GM19372 (cell line): ENCODE measurements around the gene ARPP19.
"Not testable (repeated sequence)": the region's sequence is repeated elsewhere in the genome, so short reads cannot be mapped to it uniquely, and the experiment has no call there.

Experiments used
- ATAC-seq: cut with Tn5 transposase; IDR thresholded peaks from one replicate; pipeline ENCODE4 v1.9.1; 2021; ENCODE audit warnings: mild to moderate bottlenecking, low read depth, moderate library complexity; ENCODE audit not compliant: unreplicated experiment

The ARPP19 gene

GRCh38 chr15:52568601-52569585, at the start of gene ARPP19:
Gene ARPP19 (minus strand): TSS chr15:52569030. CDS start chr15:52568892, 138 bp downstream.
- peak; percentile 69 for ATAC-seq

DNA sequence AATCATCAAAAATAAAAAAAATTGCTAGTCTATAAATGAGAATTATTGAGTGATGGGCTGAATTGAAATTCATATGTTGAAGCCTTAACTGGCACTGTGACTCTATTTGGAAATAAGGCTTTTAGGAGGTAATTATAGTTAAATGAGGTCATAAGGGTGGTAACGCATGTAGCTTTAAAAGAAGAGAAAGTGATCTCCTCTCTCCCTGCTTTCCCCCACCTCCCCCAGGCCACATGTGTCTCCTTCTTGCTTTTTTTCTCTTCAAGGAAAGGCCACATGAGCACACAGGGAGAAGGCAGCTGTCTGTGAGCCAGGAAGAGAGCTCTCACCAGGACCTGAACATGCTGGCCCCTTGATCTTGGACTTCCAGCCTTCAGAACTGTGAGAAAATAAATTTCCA, 48.2 kb upstream of the ARPP19 start:
- no peak for ATAC-seq

- no peak for ATAC-seq
Measured at GRCh38 chr15:52615302-52615701, 46.5 kb upstream of the ARPP19 start.

- no peak for ATAC-seq
Measured at GRCh38 chr15:52609593-52609992, 40.8 kb upstream of the ARPP19 start.

DNA sequence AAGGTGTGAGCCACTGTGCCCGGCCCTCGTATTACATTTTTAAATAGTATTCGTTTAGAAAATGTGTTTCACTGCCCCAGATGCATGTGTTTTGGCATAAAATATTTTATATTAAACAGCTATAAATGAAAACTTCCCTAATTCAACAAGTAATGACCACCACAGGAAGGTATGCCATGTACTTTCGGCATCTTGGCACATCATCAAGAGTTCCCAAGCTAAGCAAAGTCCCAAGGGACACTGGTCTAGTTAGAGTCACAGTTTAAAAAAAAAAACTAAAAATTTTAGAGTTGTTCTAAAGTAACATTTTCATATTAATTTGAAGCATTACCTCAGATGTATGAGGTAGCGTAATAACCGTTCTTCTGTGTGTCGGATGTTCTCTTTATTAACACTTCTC, 15.6 kb upstream of the ARPP19 start:
- ATAC-seq: no peak

DNA sequence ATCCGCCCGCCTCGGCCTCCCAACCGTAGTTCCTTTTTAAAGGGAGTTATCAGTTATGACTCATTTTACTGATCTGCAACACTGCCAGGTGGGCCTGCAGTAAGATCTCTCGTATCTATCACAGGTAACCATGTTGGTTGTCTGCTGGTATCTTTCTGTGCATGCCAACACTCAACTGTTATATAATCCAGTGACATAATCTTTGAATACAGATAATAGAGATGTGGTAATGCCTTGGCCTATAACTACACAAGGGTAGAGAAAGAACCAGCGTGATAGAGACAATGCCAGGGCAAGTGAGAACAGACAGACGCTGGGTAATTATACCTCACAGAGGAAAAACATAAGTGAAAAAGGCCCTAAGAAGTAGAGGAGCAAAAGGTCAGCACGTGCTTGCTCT, 11.0 kb upstream of the ARPP19 start:
- ATAC-seq: no peak

GRCh38 chr15:52576692-52577091, 7.9 kb upstream of the ARPP19 start:
- ATAC-seq: no peak

GRCh38 chr15:52575573-52575972, 6.7 kb upstream of the ARPP19 start:
- ATAC-seq: not testable (repeated sequence)

DNA sequence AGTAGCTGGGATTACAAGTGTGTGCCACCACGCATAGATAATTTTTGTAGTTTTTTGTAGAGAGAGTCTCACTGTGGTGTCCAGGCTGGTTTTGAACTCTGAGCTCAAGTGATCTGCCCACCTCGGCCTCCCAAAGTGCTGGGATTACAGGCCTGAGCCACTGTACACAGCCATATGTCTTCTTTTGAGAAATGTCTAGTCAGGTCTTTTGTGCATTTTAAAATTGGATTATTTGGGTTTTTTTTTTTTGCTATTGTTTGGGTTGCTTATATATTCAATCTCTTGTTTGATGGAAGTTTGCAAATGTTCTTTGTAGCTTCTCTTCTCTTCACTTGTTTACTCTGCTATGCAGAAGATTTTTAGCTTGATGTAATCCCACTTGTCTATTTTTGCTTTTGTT, 6.2 kb upstream of the ARPP19 start:
- no peak for ATAC-seq

DNA sequence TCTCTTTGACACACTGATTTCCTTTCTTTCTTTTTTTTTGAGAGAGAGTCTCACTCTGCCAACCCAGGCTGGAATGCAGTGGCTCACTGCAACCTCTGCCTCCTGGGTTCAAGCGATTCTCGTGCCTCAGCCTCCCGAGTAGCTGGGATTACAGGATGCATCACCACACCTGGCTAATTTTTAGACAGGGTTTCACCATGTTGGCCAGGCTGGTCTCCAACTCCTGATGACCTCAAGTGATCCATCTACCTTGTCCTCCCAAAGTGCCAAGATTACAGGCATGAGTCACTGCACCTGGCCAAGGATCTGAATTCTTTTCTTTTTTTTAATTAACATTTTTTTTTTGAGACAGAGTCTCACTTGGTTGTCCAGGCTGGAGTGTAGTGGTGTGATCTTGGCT, 5.8 kb upstream of the ARPP19 start:
- not testable (repeated sequence) for ATAC-seq

DNA sequence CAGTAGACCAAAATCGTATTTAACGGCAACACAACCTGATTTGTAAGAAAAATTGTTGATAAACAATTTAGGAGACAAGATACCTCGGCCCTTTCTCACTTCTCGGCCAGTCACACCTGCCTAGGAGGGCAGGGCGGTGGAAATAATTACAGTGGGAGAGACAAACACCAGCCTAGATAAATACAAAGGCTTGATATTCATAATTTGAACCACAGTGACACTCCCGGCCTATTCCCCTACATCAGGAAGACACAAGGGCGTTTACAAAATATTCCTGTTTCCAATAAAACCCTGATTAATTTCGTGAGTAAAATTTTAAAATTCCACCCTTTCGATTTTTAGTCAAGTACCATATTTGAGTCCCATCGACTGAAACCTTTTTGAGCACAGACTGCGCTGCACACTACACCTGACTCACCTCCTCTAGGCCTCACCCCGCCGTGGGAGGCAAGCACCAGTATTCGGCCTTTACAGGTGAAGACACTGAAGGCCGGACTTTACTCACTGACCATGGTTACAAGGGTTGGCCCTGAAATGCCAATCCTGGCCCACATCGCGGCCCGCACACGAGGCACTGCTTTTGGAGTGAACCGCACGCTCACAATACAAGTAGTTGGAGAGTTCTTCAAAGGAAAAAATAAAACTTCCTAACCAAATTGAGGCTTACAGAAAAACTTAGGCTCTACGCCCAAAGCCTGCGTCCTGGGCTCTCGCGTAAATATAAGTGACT, 794 bp downstream of the ARPP19 start:
- no peak for ATAC-seq

GRCh38 chr15:52566889-52567288, 1.9 kb downstream of the ARPP19 start:
- no peak for ATAC-seq

- peak; percentile 46 for ATAC-seq
Measured at GRCh38 chr15:52565417-52566358, 3.1 kb downstream of the ARPP19 start.

DNA sequence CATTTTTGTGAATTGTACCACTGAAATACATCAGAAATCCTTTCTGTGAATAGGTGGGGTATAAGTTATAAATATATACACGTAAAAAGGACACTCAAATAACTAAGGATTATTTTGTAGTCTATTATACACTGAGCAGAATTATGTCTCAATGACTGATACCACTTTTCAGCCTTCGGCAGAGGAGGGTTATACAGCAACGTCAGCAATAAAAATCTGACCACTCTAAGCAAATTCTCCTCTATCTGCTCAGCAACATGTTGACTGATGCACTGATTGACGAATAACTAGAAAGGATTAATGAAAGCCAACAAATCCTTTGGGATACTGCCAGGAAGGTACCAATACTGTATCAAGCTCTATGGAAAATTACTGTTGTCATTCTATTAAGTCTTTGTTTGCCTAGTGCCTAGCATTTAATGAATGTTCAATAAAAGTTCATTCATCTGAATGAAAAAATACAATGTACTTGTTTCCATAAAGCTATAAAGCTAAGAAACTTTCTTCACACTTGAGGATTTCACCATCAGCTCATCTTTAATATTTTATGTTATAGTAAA, 5.2 kb downstream of the ARPP19 start:
- no peak for ATAC-seq

- ATAC-seq: no peak
Measured at GRCh38 chr15:52559575-52559974, 9.3 kb downstream of the ARPP19 start.

GRCh38 chr15:52559022-52559421, 9.8 kb downstream of the ARPP19 start:
- no peak for ATAC-seq

- peak; percentile 65 for ATAC-seq
Measured at GRCh38 chr15:52558196-52558595, 10.6 kb downstream of the ARPP19 start.

DNA sequence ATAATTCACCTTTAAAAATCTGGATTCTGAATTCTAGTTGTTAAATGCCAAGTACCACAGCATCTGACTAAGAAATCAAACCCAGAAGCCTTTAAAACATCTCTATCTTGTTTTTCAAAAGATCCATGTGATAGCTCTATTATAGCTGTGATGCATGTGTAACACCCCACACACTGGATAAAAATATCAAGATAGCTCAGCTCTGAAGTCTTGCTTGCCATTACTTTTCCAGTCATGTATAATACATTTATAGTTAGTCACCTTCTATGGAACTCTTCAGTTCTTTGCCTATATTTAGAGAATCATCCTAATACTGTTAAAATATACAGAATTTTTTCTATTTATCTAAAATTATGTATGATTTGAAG, 11.6 kb downstream of the ARPP19 start:
- no peak for ATAC-seq

DNA sequence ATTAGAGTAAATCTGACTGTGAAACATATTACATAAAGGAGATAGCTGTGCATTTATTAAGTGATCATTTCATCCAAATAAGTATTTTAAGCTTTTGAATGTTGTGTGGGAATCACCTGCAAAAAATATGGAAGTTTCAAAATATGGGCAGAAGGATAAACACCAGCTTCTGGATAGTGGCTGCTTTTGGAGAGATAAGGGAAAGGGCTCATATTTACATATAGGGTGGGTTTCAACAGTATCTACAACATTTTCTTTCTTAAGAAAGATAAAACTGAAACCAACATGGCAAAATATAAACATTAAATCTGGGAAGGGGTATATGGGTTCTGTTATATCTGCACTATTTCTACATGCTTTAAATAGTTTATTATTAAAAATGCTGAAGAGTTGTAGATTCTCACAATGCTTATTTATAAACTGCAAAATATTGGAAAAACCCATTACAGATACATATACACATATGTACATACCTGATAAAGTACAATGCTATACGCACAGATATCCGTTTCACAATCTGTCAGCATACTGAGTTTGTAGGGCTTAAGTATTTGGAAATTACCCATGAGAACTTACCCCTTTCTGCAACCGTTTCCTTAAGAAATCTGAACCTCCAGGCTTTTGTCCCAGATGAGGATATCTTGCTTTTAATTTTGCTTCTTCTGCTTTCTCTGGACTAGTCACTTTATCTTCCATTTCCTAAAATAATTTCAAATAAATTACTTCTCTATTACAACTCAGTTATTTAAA, 12.1 kb downstream of the ARPP19 start:
- no peak for ATAC-seq
